Stimulated activated CD8-positive, alpha-beta memory T cell treated with anti-CD3 and anti-CD28 coated beads, Interleukin-12 subunit alpha, Interleukin-12 subunit beta, amount 100 ng/mL, for 24 hours (primary cell): Measurements from ENCODE around the gene RARB.

Experiments used
- DNase-seq: peaks from one replicate; pipeline ENCODE4 v3.0.0-alpha.2; 2020; ENCODE audit errors: extremely low read depth

Gene RARB

GRCh38 chr3:25604107-25604805 lies 176.2 kb downstream of the RARB start:
- DNase-seq = no peak

GRCh38 chr3:25610167-25610566 lies 182.1 kb downstream of the RARB start:
- DNase-seq = no peak

DNA sequence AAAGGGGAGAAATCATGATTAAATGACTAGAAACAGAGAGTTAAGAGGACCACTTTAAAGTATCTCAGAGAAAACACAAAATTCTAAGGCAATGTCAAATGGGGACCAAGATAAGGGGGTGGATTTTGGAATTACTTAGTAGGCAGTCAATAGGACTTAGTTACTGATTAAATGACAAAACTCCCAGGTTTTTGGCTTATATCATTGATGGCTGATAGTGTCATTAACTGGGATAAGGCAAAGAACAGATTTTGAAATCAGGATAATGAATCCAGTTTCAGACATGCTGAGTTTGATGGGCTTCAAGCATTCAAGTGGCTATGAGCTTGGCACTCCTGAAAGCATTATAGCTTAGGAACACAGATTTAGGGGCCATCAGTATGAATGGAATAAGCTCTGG lies 182.7 kb downstream of the RARB start:
- no peak for DNase-seq

DNA sequence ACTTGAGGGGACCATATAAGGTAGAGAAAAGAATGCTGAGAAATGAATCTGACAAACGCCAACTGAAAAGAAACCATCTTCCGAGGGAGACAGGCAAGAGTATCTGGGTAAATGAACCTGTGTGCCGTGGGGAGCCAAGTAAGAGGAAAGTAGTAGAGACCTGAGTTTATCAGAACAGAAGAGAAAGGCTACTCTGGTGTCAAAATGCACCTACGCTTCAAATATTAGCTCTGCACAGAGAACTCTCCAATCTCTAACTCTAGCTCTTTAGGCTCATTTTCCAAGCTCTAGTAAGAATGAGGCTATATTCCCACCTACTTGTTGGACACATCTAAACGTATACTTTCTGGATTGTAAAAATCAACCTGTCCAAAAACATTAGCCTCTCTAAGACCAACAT lies 183.1 kb downstream of the RARB start:
- DNase-seq = no peak

DNA sequence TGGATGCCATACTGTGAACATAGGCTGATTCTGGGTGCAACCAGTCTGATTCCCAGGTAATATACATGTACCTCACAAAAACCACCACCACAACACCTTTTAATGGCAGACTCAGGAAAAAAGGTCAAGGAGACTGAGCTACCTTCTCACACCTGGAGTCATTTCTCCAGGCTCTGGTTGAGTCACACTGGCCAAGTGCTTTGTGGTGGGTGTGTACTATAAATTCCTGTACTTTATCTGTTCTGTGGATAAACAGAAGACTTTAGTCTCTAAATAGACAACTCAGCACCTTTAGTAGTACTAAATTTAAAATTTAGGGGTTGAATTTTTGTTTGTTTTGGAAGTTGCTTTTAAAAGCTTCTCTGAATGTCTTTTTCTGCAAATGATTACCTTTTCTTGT lies 190.0 kb downstream of the RARB start:
- DNase-seq = no peak

DNA sequence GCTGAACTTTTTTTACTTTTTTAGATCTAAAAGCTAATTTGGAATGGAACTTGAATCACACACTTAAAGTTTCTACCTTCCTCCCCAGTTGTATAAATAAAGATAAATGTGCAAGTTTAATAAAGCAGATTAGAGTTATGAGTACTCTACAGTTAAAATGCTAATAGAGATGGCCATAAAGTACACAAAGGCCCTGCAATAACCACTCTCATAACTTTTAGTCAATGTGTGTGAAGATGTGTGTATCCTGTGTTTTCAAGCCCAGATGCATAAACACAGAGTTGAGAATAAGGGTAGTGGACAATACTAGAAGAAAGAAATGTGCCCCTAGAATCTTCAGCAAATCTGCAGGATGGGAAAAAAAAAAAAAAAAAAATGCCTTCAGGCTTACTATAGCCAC lies 191.3 kb downstream of the RARB start:
- DNase-seq = no peak

GRCh38 chr3:25620493-25620892 lies 192.4 kb downstream of the RARB start:
- no peak for DNase-seq

DNA sequence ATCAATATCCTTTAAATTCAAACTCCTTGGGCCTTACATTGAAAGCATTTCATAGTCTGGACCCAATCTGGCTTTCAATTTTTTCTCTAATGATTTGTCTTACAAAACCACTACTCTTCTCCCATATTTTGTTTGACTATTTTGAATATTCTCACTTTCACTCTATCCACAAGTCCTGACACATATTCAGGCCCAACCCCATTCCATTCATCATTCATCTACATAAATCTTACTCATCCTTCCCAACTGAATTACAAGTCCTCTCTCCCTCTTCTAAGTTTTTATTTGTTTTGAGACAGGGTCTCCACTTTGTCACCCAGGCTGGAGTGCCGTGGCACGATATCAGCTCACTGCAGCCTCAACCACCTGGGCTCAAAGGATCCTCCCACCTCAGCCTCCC lies 193.0 kb downstream of the RARB start:
- no peak for DNase-seq

DNA sequence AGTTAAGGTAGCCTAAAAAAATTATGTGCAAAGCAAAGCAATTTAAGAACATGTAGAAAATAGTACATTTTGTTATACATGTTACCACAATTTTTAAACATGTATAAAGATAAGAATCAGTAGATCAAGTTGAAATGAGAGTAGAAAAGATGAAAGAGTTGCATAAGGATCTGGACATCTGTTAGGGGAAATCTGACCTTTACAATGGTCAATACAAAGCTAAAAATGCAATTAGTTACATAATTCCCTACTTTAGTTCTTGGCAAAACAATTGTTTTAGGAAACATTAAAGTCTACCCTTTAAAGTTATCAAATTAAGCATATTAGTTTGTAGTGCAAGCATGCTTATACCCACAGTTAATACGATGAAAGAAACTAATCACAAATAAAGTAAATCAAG lies 203.9 kb downstream of the RARB start:
- DNase-seq = no peak

GRCh38 chr3:25633919-25634318 lies 205.9 kb downstream of the RARB start:
- DNase-seq = no peak

GRCh38 chr3:25635038-25635437 lies 207.0 kb downstream of the RARB start:
- no peak for DNase-seq
